Chondrocyte (in vitro differentiated cells): ENCODE data around the gene OR2H2. TPM values are rescaled to one million over a fixed set of nuclear protein-coding genes. Genes with fewer than 3 reads are reported as not detected.
A peak's percentile ranks its signal among the peaks of the same experiment; 100 is the strongest.

Experiments
- DNase-seq: peaks from one replicate; pipeline ENCODE4 v3.0.0; 2021; ENCODE audit warnings: mixed read lengths, low spot score
- H3K27ac Mint-ChIP-seq: one replicate; pipeline ENCODE4 v1.8.0; 2021; ENCODE audit warnings: mild to moderate bottlenecking, moderate library complexity, mixed read lengths; ENCODE audit not compliant: unreplicated experiment
- H3K27me3 Mint-ChIP-seq: 2 replicates; pipeline ENCODE4 v1.8.0; 2021; ENCODE audit warnings: low read depth, mixed read lengths
- H3K36me3 Mint-ChIP-seq: 2 replicates; pipeline ENCODE4 v1.8.0; 2021; ENCODE audit warnings: low read depth, mixed read lengths
- H3K4me1 Mint-ChIP-seq: 2 replicates; pipeline ENCODE4 v1.8.0; 2021; ENCODE audit warnings: low read depth, mild to moderate bottlenecking, mixed read lengths
- H3K4me3 Mint-ChIP-seq: one replicate; pipeline ENCODE4 v1.8.0; 2021; ENCODE audit warnings: mild to moderate bottlenecking, moderate library complexity, mixed read lengths; ENCODE audit not compliant: unreplicated experiment
- H3K9me3 Mint-ChIP-seq: 2 replicates; pipeline ENCODE4 v1.8.0; 2021; ENCODE audit warnings: low read depth, mixed read lengths
- CTCF ChIP-seq: fragments of 200-600 bp; sonication (generic); IDR thresholded peaks from 2 replicates; pipeline ENCODE4 v1.5.0; 2021; ENCODE audit warnings: antibody characterized with exemption, mild to moderate bottlenecking, moderate library complexity
- long read RNA-seq: library from polyadenylated mRNA; stranded (forward); transcript quantifications from one replicate; pipeline ENCODE4 v2.0.0, GENCODE V29; 2021
- total RNA-seq: library from RNA; stranded (reverse); gene quantifications from 3 replicates; pipeline ENCODE4 v1.2.1, GENCODE V29; 2021

OR2H2 gene
- not detected in 3 replicates for total RNA-seq
- long read RNA-seq, result 0 reads

- no peaks in the 10 kb centered on the region for H3K9me3 Mint-ChIP-seq
- peaks cover 30% of the 10 kb centered on the region for H3K27me3 Mint-ChIP-seq
- DNase-seq, result no peak
- no peaks in the 10 kb centered on the region for H3K4me1 Mint-ChIP-seq
- TF ChIP-seq CTCF, result no peak
- H3K36me3 Mint-ChIP-seq, result no peaks in the 10 kb centered on the region
- no peak within 1 kb of the TSS for H3K4me3 Mint-ChIP-seq
- no peak within 1 kb of the TSS for H3K27ac Mint-ChIP-seq
Measured at GRCh38 chr6:29584821-29585220, at the start of gene OR2H2. Gene OR2H2 (plus strand): TSS chr6:29585121. CDS start chr6:29587945, 2,824 bp downstream.

DNA sequence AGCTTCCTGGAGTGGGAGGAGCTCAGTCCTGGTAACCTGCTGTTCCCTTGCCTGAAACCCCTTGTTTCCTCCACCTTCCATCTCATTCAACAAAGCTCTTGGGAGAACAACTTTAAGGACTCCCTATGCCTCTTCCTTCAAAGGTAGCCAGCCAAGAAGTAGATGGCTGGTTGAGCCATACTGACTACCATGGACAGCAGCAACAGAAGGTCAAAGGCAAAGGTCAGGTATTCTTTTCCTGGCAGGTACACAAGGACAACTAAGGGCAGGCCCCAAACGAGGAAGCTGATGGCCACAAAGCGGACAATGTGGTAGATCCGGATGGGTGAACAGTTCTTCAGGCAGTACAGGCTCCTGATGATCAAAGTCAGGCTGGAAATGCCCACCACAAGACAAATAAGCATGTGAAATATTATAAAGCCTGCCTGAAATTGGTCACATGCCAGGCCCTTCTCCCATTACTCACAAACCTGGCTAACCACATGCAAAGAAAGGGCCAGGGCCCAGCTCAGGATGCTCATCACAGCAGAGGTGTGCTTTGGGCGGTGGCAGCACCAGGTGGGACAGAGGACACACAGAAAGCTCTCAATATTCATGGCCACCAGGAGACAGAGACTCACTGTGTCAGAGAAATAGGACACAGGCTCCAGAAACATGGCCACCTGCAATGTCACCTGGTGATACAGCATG, 47.1 kb upstream of the OR2H2 start:
- Mint-ChIP-seq H3K4me3 (no peak overlapping the region), H3K4me1 (no peaks in the 10 kb centered on the region), H3K9me3 (no peaks in the 10 kb centered on the region), H3K36me3 (peaks cover 1% of the 10 kb centered on the region), H3K27ac (no peak overlapping the region), H3K27me3 (peaks cover 24% of the 10 kb centered on the region)
- no peak for TF ChIP-seq CTCF
- no peak for DNase-seq

DNA sequence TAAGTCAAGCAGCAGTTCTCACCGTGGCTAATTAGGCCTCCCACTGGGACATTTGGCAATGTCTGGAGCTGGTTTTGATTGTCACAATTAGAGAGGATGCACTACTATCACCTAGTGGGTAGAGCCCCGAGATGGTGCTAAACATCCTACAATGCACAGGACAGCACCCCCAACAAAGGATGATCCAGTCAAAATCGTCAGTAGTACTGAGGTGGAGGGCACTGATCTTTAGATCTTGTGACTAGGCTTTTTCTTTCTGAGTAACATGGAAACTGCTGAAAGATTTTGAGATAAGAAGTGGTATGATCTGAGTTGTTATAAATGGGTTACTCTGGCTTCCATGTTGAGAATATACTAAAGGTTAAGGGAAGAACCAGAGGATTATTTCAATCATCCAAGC, 37.3 kb upstream of the OR2H2 start:
- Mint-ChIP-seq H3K4me1 (no peaks in the 10 kb centered on the region), H3K4me3 (no peak overlapping the region), H3K27me3 (peaks cover 39% of the 10 kb centered on the region), H3K36me3 (no peaks in the 10 kb centered on the region), H3K9me3 (peaks cover 8% of the 10 kb centered on the region), H3K27ac (no peak overlapping the region)
- DNase-seq, result no peak
- no peak for TF ChIP-seq CTCF

DNA sequence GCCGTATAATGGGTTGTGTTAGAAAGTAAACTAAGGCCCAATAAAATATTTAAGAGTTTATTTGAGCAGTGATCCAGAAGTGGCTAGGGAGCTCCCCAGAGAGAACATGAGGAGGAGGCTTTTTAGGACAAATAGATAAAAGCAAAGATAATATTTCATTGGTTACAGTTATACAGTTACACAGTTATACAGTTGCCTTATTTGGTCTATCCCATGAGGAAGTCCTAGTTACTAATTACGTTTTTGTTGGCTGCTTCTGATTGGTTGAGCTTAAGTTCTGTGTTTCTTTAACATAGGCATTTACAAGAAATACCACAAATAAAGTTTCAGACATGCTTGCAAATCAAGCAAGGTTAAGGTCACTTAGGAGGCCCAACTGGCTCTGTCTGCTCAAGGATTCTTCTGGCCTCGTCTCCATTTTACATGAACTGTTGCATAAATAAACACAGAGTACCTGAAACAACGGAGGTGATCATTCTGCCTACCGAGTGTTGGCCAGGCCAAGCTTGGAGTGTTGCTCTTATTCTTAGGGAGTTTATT, 32.3 kb upstream of the OR2H2 start:
- Mint-ChIP-seq H3K36me3 (no peaks in the 10 kb centered on the region), H3K9me3 (no peaks in the 10 kb centered on the region), H3K4me1 (peaks cover 13% of the 10 kb centered on the region), H3K4me3 (no peak overlapping the region), H3K27ac (no peak overlapping the region), H3K27me3 (peaks cover 63% of the 10 kb centered on the region)
- no peak for TF ChIP-seq CTCF
- no peak for DNase-seq

- peaks cover 13% of the 10 kb centered on the region for H3K4me1 Mint-ChIP-seq
- H3K36me3 Mint-ChIP-seq, result no peaks in the 10 kb centered on the region
- peaks cover 70% of the 10 kb centered on the region for H3K27me3 Mint-ChIP-seq
- H3K9me3 Mint-ChIP-seq, result no peaks in the 10 kb centered on the region
- DNase-seq, result no peak
- H3K27ac Mint-ChIP-seq, result no peak overlapping the region
- TF ChIP-seq CTCF, result peak; percentile 47
- peak overlapping the region; percentile 56 for H3K4me3 Mint-ChIP-seq
Measured at GRCh38 chr6:29553268-29554057, 31.5 kb upstream of the OR2H2 start.
